ENCODE results near the gene TPP1. TPM values are rescaled to one million over a fixed set of nuclear protein-coding genes. Genes with fewer than 3 reads are reported as not detected.

Gene TPP1
- total RNA-seq, 2 experiments from 2014 or later, result 90.1 to 105 TPM

DNA sequence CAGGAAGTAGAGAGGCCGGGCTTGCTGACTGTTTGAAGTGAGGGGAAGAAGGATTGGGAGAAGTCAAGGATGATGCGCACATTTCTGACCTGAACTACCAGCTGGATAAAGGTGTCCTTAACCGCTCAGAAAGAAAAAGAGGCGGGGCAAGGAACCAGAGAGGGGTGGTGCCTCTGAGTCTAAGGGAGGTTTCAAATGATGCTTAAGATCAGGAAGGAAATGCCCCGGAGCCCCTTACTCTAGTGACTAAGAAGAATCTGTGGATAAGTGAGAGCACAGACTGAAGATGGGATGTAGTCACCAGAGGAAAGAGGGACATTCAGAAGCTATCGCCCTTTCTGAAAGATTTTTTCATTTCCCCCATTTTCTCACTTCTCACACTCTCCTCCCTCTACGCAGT is 23.7 kb upstream of the TPP1 start:
- Mint-ChIP-seq H3K4me3 (no peak overlapping the region), H3K27ac (no peak overlapping the region), H3K36me3 (ENCODE audit: low read depth) (no peaks in the 10 kb centered on the region), H3K27me3 (no peaks in the 10 kb centered on the region), H3K9me3 (no peaks in the 10 kb centered on the region), H3K4me1 (no peaks in the 10 kb centered on the region)
- no peak for DNase-seq
- POLR2A ChIA-PET, result no interaction called here
- CTCF ChIA-PET, result interaction anchor here (0.6 to 1.5 kb wide), 4 partner anchors 11 to 95 kb away, joined by 3 read pairs; no protein-coding TSS in a partner anchor

DNA sequence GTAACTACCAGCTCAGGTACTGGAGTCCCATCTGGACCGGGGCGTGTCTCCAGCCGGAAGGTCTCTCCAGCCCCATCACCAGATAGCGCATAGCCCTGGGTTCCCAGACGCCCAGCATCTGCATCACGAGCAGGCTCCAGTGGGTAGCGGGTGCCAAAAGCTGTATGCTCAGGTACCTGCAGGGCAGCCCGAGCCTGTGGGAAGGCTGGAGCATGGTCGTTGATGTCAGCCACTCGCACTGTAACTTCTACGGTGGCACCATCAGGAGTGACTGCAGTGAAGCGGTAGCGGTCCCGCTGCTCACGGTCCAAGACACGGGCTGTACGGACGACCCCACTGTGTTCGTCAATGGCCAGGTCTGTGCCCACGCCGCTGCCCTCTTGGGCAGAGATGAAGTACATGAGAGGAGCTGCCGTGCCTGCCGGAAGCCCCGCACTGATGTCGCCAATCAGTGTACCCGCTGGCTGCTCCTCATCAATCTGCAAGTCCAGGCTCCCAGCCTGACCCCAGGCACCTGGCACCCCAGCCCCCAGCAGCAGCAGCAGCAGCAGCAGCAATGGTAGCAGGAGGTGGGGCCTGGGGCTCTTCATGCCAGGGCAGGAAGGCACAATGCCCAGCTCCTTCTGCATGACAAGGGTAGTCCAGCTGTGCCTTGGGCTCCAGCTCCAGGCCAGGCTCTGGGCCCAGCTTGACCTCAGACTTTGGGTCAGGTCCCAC is 21.9 kb upstream of the TPP1 start:
- Mint-ChIP-seq H3K4me3 (no peak overlapping the region), H3K27me3 (no peaks in the 10 kb centered on the region), H3K4me1 (no peaks in the 10 kb centered on the region), H3K27ac (no peak overlapping the region), H3K9me3 (no peaks in the 10 kb centered on the region), H3K36me3 (ENCODE audit: low read depth) (no peaks in the 10 kb centered on the region)
- DNase-seq, result no peak
- ChIA-PET CTCF (interaction anchor here (0.9 to 2.3 kb wide), 4 partner anchors 9 to 47 kb away, joined by 3 to 7 read pairs (median 4); no protein-coding TSS in a partner anchor), POLR2A (no interaction called here)

DNA sequence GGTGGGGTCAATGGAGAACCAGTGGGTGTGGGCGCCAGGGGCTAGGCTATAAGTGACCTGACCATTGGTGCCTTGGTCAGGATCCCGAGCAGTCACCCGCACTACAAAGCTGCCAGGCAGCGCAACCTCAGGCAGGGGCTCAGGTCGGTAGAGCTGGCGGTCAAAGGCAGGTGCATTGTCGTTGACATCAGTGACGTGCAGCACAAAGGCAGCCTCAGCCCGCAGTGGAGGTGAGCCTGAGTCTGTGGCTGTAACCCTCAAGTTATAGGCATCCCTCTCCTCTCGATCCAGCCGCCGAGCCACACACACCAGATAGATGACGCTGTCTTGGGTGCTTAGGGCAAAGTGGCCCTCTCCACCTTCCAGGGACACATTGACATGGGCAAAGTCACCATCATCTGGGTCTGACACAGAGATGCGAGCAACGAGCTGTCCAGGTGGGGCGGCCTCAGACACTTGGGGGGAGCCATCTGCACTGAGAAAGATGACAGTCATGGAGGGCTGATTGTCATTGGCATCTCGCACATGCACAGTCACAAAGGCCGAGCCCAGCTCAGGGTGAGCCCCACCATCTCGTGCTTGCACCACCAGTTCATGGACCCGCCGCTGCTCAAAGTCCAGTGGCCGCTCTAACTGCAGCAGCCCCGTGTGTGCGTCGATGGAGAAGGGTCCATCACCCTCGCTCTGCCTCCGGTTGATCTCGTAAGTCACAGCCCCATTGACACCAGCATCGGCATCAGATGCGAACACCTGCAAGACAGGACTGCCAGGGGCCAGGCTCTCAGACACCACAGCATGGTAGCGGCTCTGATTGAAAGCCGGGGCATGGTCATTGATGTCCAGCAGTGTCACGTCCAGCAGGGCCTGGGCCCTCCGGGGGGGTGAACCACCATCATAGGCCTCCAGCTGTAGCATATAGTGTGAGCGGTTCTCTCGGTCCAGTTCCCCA is 21.1 kb upstream of the TPP1 start:
- POLR2A ChIA-PET, result no interaction called here
- Mint-ChIP-seq H3K4me1 (no peaks in the 10 kb centered on the region), H3K4me3 (no peak overlapping the region), H3K27ac (no peak overlapping the region), H3K27me3 (no peaks in the 10 kb centered on the region), H3K36me3 (ENCODE audit: low read depth) (no peaks in the 10 kb centered on the region), H3K9me3 (no peaks in the 10 kb centered on the region)
- CTCF ChIA-PET, result interaction anchor here (0.9 to 2.3 kb wide), 4 partner anchors 9 to 48 kb away, joined by 3 to 7 read pairs (median 5); no protein-coding TSS in a partner anchor
- no peak for DNase-seq

DNA sequence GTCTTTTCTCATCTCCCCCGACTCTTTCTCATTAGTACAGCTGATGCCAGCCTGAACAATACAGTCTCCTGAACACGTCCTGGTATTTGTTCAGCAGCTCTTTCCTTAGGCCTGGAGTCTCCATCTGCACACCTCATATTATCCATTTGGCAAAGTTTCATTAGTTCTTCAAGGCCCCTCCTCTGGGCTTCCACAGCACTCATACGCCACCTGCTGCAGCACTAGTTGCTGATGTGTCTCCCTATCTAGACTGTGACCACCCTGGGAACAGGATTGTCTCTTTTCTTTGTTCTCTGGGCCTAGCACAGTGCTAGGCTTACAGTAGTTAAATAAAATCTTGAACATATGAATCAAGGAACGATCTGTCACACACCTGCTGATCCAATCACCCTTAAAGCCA is 19.2 kb upstream of the TPP1 start:
- Mint-ChIP-seq H3K27me3 (no peaks in the 10 kb centered on the region), H3K27ac (no peak overlapping the region), H3K4me3 (no peak overlapping the region), H3K4me1 (no peaks in the 10 kb centered on the region), H3K36me3 (ENCODE audit: low read depth) (no peaks in the 10 kb centered on the region), H3K9me3 (no peaks in the 10 kb centered on the region)
- CTCF ChIA-PET, result interaction anchor here (0.9 to 1.8 kb wide), 6 partner anchors 9 to 108 kb away, joined by 3 to 6 read pairs (median 4); partner anchors contain the start of gene TPP1
- no peak for DNase-seq
- POLR2A ChIA-PET, result interaction anchor here (0.8 kb wide), 1 partner anchor 14 kb away, joined by 3 read pairs; no protein-coding TSS in a partner anchor

DNA sequence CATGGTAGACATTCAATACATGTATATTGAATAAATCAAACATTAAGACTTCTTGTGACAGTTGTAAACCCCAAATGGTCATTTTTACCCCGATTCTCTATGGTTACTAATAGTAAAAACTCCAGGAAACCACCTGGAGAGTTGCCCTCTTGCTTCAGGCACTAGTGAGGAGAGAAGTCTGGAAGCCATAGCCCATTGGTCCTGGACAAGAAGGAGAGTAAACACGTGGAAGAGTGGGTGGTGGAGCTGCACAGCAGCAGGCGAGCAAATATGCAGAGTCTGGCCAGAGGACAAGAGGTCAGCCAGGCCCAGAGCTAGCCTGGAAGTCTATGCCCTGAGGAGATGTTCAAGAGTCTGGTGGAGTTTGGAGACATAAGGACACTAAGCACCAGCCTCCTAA is 18.6 kb upstream of the TPP1 start:
- CTCF ChIA-PET, result interaction anchor here (0.9 to 1.8 kb wide), 6 partner anchors 9 to 107 kb away, joined by 3 to 4 read pairs (median 4); partner anchors contain the start of gene TPP1
- Mint-ChIP-seq H3K27me3 (no peaks in the 10 kb centered on the region), H3K4me1 (no peaks in the 10 kb centered on the region), H3K4me3 (no peak overlapping the region), H3K27ac (no peak overlapping the region), H3K36me3 (ENCODE audit: low read depth) (no peaks in the 10 kb centered on the region), H3K9me3 (no peaks in the 10 kb centered on the region)
- POLR2A ChIA-PET, result no interaction called here
- DNase-seq, result no peak

DNA sequence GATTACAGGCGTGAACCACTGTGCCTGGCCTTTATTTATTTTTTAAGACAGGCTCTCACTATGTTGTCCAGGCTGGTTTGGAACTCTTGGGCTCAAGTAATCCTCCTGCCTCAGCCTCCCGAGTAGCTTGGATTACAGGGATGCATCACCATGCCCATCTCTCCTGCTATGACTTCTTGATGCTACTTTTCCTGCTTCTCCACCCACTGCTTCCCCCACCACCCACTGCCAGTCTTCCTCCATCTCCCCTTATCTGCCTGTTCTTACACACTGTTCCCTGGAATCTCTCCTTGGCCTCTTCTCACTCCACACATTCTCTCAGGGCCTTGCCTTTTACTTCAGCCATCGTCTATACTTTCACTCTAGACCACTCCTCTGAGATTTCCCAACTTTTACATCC is 17.3 kb upstream of the TPP1 start:
- POLR2A ChIA-PET, result no interaction called here
- Mint-ChIP-seq H3K27ac (no peak overlapping the region), H3K36me3 (ENCODE audit: low read depth) (no peaks in the 10 kb centered on the region), H3K9me3 (no peaks in the 10 kb centered on the region), H3K27me3 (no peaks in the 10 kb centered on the region), H3K4me1 (peaks cover 5% of the 10 kb centered on the region), H3K4me3 (no peak overlapping the region)
- DNase-seq, result no peak
- CTCF ChIA-PET, result interaction anchor here (1.1 to 1.6 kb wide), 2 partner anchors 11 to 106 kb away, joined by 3 to 4 read pairs; no protein-coding TSS in a partner anchor

DNA sequence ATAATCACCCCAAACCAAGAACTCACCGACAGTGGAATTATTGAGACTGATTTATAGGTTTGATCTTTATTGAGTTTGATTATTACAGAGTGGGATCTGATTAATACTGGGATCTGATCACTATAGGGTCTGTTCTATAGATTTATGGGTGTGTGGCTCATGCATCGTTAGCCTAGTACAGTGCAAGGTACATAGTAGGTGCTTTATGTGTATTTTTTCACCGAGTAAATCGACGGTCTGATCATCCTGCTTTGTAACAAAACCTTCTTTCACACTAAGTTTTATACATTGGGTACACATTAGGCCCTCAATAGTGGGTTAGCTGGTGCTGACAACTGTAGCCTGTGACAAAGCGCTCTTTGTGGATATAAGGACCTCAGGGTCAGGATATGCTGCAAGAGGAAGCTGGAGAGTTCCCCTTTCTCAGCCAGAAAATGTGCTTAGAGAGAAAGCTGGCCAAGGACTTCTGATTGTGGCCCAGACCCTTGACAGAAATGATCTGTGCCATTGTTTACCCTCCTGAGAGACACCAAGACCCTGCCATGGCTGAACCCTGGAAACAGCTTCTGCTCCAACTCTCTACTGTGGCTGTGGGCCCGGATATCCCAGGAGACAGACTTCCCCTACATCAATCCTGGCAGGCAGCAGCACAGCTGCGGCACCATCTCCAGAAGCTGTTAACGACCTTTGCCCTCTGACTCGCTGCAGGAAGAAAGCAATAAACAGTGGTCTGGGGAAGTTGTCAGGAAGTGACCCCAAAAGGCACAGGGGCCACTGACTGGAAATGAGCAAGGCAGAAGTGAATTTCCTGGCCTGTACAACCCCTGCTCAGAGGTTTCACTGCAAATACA is 16.1 kb upstream of the TPP1 start:
- ChIA-PET POLR2A (no interaction called here), CTCF (interaction anchor here (0.9 to 1.8 kb wide), 3 partner anchors 13 to 104 kb away, joined by 3 to 4 read pairs (median 4); partner anchors contain the start of gene TPP1)
- DNase-seq, result no peak
- no peak overlapping the region for H3K27ac Mint-ChIP-seq
- no peaks in the 10 kb centered on the region for H3K27me3 Mint-ChIP-seq
- no peak overlapping the region for H3K4me3 Mint-ChIP-seq
- no peaks in the 10 kb centered on the region for H3K9me3 Mint-ChIP-seq
- H3K4me1 Mint-ChIP-seq, result peaks cover 5% of the 10 kb centered on the region
- no peaks in the 10 kb centered on the region for H3K36me3 Mint-ChIP-seq (ENCODE audit: low read depth)

DNA sequence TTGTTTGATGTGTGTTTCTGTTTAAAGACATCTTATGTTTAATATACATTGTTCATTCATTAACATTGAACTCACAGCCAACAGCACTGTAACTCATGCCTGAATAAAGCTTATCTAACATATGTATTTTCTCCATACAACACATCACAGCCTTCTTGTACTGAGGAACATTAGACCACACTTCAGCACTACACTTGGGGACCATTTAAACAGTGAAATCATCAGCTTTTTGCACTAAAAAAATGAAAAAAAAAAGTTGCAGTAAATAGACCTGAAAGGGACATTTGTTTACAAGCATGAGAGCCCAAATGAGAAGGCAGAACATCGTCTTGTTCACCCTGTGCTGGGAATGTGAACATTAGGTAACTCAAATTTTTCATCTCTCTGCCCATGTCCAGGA is 15.3 kb upstream of the TPP1 start:
- POLR2A ChIA-PET, result no interaction called here
- Mint-ChIP-seq H3K9me3 (no peaks in the 10 kb centered on the region), H3K36me3 (ENCODE audit: low read depth) (no peaks in the 10 kb centered on the region), H3K27me3 (no peaks in the 10 kb centered on the region), H3K27ac (no peak overlapping the region), H3K4me1 (peaks cover 5% of the 10 kb centered on the region), H3K4me3 (no peak overlapping the region)
- CTCF ChIA-PET, result interaction anchor here (0.9 to 1.8 kb wide), 2 partner anchors 14 to 15 kb away, joined by 3 to 4 read pairs; partner anchors contain the start of gene TPP1
- no peak for DNase-seq

DNA sequence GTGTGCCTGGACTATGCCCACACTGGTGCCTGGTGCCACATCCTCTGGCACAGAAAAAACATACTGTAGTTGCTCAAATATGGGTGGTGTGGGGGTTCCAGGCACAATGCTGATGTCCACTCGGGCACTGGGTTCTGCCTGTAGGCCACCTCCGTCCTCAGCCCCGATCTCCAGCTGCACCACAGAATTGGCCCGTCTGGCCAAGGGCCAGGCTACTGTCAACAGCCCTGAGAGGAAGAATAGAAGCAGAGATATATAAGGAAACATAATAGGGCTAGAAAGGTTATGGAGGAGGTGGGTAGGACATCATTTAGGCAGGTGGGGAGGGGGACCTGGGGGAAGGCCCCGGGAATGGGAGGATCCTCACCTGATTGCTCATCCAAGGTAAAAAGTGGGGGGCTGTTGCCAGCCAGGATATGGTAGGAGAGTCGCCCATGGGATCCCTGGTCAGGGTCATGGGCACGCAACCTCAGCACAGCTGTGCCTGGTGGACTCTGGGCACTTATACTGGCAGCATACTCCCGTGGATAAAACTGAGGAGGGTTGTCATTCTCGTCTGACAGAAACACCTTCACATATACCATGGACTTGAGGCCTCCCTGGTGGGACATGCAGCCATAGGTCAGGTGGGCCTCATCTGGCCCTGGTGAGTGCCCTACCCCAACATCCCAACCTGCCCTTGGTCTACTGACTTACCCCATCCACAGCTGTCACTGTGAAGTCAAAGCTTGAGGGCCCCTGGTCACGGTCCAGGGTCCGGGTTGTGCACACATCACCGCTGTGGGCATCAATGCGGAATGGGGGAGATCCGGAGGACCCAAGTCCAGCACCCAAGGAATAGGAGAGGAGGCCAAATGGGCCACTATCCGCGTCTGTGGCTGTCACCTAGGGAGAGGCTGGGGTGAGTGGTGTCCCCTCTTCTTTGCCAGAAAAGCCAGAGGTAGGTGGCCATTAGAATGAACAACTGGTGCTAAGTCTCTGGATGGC is 14.5 kb upstream of the TPP1 start:
- ChIA-PET POLR2A (no interaction called here), CTCF (interaction anchor here (0.9 to 1.8 kb wide), 2 partner anchors 14 to 15 kb away, joined by 3 to 4 read pairs; partner anchors contain the start of gene TPP1)
- no peaks in the 10 kb centered on the region for H3K36me3 Mint-ChIP-seq (ENCODE audit: low read depth)
- H3K4me1 Mint-ChIP-seq, result peaks cover 5% of the 10 kb centered on the region
- H3K4me3 Mint-ChIP-seq, result no peak overlapping the region
- H3K27ac Mint-ChIP-seq, result no peak overlapping the region
- no peak for DNase-seq
- H3K9me3 Mint-ChIP-seq, result no peaks in the 10 kb centered on the region
- no peaks in the 10 kb centered on the region for H3K27me3 Mint-ChIP-seq

DNA sequence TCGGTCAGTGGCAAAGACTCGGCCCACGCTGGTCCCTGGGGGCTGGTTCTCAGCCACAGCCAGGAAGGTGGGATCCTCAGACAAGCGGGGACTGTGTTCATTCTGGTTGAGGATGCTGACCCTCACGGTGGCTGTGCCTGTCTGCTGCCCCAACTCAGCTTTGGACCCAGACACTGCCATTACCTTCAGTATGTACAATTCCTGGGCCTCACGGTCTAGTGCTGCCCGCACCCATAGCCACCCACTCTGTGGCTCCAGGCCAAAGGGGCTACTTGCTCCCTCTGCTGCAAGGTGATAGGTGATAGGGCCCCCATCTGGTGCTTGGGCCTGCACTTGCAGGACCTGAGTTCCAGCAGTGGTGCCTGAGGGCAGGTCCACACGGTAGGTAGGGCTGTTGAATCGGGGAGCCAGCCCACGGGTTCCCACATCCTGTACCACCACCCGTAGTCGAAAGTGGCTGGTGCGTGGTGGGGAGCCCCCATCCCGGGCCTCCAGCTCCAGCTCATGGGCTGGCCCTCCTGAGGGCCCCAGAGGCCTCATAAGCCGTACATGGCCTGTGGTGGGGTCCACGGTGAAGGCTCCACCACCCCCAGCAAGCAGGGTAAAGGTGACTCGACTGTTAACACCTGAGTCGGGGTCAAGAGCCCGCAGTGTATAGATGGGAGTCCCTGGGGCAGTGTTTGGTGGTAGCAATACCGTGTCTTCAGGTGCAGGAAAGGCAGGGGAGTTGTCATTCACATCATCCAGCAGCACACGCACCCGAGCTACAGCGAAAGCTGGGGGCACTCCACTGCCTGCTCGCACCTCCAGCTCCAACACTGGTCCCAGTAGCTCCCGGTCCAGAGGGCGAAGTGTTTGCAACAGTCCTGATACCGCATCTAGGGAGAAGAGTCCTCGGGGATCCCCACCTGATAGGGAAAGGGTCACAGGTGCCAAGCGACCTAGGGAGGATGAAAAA is 13.2 kb upstream of the TPP1 start:
- ChIA-PET CTCF (interaction anchor here (1.3 to 2.2 kb wide), 4 partner anchors 8 to 17 kb away, joined by 4 to 11 read pairs (median 6); partner anchors contain the start of gene TPP1), POLR2A (no interaction called here)
- Mint-ChIP-seq H3K27me3 (no peaks in the 10 kb centered on the region), H3K9me3 (no peaks in the 10 kb centered on the region), H3K4me1 (peaks cover 15% of the 10 kb centered on the region), H3K27ac (no peak overlapping the region), H3K36me3 (ENCODE audit: low read depth) (no peaks in the 10 kb centered on the region), H3K4me3 (no peak overlapping the region)
- no peak for DNase-seq

Data from activated CD4-positive, alpha-beta T cell treated with anti-CD3 and anti-CD28 coated beads, Interleukin-2, amount 10 ng/mL, durations not matched to agents 7 days and 5 days (primary cell).